Measurements from ENCODE around the gene DCPS. TPM values are rescaled to one million over a fixed set of nuclear protein-coding genes. Genes with fewer than 3 reads are reported as not detected.

DCPS gene
- total and polyA plus RNA-seq, 8 donors = 16.4 to 24.4 (median 21.5) TPM

GRCh38 chr11:126335463-126335760 lies 31.6 kb downstream of the DCPS start:
- peaks cover 0 to 46% of the 10 kb centered on the region in 2 donors for H3K36me3 ChIP-seq
- H3K4me1 ChIP-seq = peaks cover 13 to 30% of the 10 kb centered on the region in 2 donors
- no peaks in the 10 kb centered on the region for H3K27me3 ChIP-seq
- no peaks in the 10 kb centered on the region for H3K9me3 ChIP-seq
- H3K27ac ChIP-seq = no peak overlapping the region
- no peak for DNase-seq
- no peak for ATAC-seq
- TF ChIP-seq, protein P1, sequence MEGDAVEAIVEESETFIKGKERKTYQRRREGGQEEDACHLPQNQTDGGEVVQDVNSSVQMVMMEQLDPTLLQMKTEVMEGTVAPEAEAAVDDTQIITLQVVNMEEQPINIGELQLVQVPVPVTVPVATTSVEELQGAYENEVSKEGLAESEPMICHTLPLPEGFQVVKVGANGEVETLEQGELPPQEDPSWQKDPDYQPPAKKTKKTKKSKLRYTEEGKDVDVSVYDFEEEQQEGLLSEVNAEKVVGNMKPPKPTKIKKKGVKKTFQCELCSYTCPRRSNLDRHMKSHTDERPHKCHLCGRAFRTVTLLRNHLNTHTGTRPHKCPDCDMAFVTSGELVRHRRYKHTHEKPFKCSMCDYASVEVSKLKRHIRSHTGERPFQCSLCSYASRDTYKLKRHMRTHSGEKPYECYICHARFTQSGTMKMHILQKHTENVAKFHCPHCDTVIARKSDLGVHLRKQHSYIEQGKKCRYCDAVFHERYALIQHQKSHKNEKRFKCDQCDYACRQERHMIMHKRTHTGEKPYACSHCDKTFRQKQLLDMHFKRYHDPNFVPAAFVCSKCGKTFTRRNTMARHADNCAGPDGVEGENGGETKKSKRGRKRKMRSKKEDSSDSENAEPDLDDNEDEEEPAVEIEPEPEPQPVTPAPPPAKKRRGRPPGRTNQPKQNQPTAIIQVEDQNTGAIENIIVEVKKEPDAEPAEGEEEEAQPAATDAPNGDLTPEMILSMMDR (IDR thresholded peaks at IDR 0.05) = no peak
- intact Hi-C loops (cut with DNase I) = no loop called here
- no peak overlapping the region for H3K4me3 ChIP-seq

GRCh38 chr11:126336138-126336541 lies 32.3 kb downstream of the DCPS start:
- no peak overlapping the region for H3K4me3 ChIP-seq
- no peaks in the 10 kb centered on the region for H3K9me3 ChIP-seq
- peaks cover 15 to 30% of the 10 kb centered on the region in 2 donors for H3K4me1 ChIP-seq
- H3K36me3 ChIP-seq = peaks cover 0 to 49% of the 10 kb centered on the region in 2 donors
- intact Hi-C loops (cut with DNase I) = no loop called here
- ATAC-seq (no peak), DNase-seq (peak in 1 of 4 donors; percentile 2)
- H3K27me3 ChIP-seq = no peaks in the 10 kb centered on the region
- peak overlapping the region in 1 of 2 donors; percentile 23 for H3K27ac ChIP-seq
- TF ChIP-seq, protein P1 (IDR thresholded peaks at IDR 0.05) = no peak

DNA sequence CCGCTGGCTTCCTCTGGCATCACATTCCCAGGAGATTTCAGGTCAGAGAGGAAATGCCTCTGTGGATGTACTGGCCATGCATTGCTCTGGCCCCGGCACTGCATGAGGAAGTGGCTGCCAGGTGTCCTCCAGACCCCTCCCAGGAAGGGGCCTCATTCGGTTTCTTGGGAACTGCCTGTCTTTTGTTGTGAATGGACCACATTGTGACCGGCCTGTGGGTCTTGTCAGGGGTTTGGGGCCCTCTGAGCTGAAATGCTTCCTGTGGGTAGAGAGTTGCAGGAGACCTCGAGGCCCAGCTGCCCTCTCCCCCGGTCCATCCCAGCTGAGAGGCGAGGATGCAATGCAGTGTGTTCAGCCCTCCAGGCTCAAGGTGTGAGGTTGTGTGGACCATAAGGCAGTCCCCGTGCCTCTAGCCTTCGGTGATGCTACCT lies 32.8 kb downstream of the DCPS start:
- peaks cover 0 to 49% of the 10 kb centered on the region in 2 donors for H3K36me3 ChIP-seq
- no peaks in the 10 kb centered on the region for H3K27me3 ChIP-seq
- peaks cover 15 to 30% of the 10 kb centered on the region in 2 donors for H3K4me1 ChIP-seq
- TF ChIP-seq, protein P1 (IDR thresholded peaks at IDR 0.05) = no peak
- intact Hi-C loops (cut with DNase I) = no loop called here
- DNase-seq (no peak), ATAC-seq (no peak)
- H3K9me3 ChIP-seq = no peaks in the 10 kb centered on the region
- peak overlapping the region in 1 of 2 donors; percentile 23 for H3K27ac ChIP-seq
- no peak overlapping the region for H3K4me3 ChIP-seq

DNA sequence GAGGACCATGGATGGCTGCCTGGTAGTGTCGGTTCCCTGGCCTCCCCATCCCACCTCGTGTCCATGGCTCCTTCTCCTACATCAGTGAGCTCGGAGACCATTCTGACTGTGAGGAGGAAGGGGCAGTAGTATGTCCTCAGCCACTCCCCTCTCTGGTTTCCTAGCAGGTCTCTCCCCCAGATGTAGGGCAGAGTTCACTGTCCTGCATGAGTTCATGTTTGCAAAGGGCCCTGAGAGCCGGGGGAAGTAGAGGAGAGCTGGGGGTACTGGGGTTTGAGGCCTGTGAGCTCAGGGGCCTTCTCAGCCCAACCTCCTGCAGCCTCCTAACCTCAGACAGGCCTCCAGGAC lies 33.2 kb downstream of the DCPS start:
- Histone ChIP-seq H3K27ac (no peak overlapping the region), H3K36me3 (peaks cover 0 to 49% of the 10 kb centered on the region in 2 donors), H3K4me3 (no peak overlapping the region), H3K27me3 (no peaks in the 10 kb centered on the region), H3K4me1 (peaks cover 15 to 33% of the 10 kb centered on the region in 2 donors), H3K9me3 (no peaks in the 10 kb centered on the region)
- intact Hi-C loops (cut with DNase I) = no loop called here
- TF ChIP-seq, protein P1 (IDR thresholded peaks at IDR 0.05) = no peak
- DNase-seq = no peak
- ATAC-seq = no peak

GRCh38 chr11:126337474-126338241 lies 33.8 kb downstream of the DCPS start:
- H3K4me1 ChIP-seq = peaks cover 15 to 35% of the 10 kb centered on the region in 2 donors
- H3K4me3 ChIP-seq = no peak overlapping the region
- TF ChIP-seq, protein P1 (IDR thresholded peaks at IDR 0.05) = no peak
- H3K27ac ChIP-seq = no peak overlapping the region
- intact Hi-C loops (cut with DNase I) = no loop called here
- ATAC-seq (no peak), DNase-seq (no peak)
- H3K36me3 ChIP-seq = peaks cover 0 to 47% of the 10 kb centered on the region in 2 donors
- H3K27me3 ChIP-seq = no peaks in the 10 kb centered on the region
- no peaks in the 10 kb centered on the region for H3K9me3 ChIP-seq

Measured in left lung (tissue), 10 donors.